Measurements from ENCODE around the gene PRR11.
"Not testable (repeated sequence)": the region's sequence is repeated elsewhere in the genome, so short reads cannot be mapped to it uniquely, and the experiment has no call there.

PRR11 gene

DNA sequence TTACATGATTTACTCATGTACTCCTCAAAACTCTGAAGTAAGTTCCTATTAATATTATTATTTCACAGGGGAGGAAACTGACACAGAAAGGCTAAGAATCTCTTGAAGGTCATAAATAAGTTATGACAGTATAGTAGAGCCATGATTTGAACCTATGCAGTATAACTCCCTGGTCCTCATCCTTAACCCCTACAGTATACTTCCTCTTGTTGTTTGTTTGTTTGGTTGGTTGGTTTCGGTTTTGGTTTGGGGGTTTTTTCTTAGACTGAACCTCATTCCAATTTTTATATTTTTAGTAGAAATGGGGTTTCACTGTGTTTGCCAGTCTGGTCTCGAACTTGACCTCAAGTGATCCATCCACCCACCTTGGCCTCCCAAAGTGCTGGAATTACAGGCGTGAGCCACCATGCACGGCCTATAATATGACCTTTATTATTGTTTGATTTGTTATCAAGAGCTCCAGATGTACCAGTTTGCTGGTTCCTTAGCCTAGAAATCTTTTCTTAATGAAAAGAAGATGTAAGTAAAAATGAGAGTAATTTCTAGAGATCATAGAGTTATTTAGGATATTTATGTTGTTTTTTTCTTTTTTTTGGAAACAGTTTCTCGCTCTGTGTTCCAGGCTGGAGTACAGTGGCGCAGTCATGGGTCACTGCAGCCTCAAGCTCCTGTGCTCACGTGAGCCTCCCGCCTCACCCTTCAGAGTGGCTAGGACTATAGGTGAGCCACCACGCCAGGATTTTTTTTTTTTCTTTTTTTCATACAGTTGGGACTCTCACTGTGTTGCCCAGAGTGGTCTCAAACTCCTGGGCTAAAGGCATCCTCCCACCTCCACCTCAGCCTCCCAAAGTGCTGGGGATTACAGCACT is 4.8 kb downstream of the PRR11 start:
- no peak for DNase-seq (ENCODE audit: low read depth in 1 of 2, low spot score in 1 of 2)
- in situ Hi-C loops (cut with HindIII; ENCODE audit: low pct_unique_long_range_greater_than_20kb, low sequenced_read_pairs), result no loop called here
- TF ChIP-seq JUND (IDR thresholded peaks at IDR 0.05; ENCODE audit: low read depth), result no peak

DNA sequence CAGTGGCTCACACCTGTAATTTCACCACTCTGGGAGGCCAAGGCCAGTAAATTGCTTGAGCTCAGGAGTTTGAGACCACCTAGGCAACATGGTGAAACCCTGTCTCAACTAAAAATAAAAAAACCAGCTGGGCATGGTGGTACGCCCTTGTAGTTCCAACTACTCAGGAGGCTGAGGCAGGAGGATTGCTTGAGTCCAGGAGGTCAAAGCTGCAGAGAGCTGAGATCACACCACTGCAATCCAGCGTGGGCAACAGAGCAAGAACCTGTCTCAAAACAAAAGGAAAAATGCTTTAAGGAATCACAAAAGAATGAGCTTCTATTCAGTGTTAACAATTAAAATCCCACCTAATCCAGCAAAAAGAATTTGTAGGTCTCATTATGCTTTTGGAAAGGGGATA is 5.9 kb downstream of the PRR11 start:
- DNase-seq (ENCODE audit: low read depth in 1 of 2, low spot score in 1 of 2), result no peak
- no peak for TF ChIP-seq JUND (IDR thresholded peaks at IDR 0.05; ENCODE audit: low read depth)
- in situ Hi-C loops (cut with HindIII; ENCODE audit: low pct_unique_long_range_greater_than_20kb, low sequenced_read_pairs), result no loop called here

DNA sequence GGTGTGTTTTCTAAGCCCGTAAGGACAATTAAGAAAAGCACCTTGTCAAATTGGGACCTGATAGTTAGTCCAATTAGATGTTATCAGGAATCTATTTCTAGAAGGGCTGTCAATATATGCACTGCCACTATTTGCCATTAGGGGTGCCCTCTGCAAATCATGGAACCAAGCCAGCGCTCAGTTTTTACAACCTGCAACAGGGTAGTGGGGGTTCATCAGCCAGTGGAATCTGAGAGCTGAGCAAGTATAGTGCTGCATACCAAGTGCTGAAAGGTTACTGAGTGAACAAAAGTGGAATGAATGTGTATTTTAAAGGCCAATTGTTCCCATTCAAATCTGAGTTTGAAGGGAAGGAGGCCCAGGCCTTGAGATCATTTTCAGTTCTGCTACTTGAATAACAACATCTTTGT is 10.4 kb downstream of the PRR11 start:
- peak; percentile 32 to 79 for DNase-seq (ENCODE audit: low read depth in 1 of 2, low spot score in 1 of 2)
- no peak for TF ChIP-seq JUND (IDR thresholded peaks at IDR 0.05; ENCODE audit: low read depth)
- in situ Hi-C loops (cut with HindIII; ENCODE audit: low pct_unique_long_range_greater_than_20kb, low sequenced_read_pairs), result no loop called here

DNA sequence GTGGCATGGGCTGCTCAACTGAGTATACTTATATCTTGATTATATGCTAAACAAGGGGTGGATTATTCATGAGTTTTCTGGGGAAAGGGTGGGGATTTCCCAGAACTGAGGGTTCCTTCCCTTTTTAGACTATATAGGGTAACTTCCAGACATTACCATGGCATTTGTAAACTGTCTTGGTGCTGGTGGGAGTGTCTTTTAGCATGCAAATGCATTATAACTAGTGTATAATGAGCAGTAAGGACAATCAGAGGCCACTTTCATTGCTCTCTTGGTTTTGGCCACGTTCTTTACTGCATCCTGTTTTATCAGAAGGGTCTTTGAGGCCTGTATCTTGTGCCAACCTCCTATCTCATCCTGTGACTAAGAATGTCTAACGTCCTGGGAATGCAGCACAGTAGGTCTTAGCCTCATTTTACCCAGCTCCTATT is 12.0 kb downstream of the PRR11 start:
- in situ Hi-C loops (cut with HindIII; ENCODE audit: low pct_unique_long_range_greater_than_20kb, low sequenced_read_pairs), result no loop called here
- no peak for TF ChIP-seq JUND (IDR thresholded peaks at IDR 0.05; ENCODE audit: low read depth)
- no peak for DNase-seq (ENCODE audit: low read depth in 1 of 2, low spot score in 1 of 2)

GRCh38 chr17:59172436-59173004 is 17.0 kb downstream of the PRR11 start:
- in situ Hi-C loops (cut with HindIII; ENCODE audit: low pct_unique_long_range_greater_than_20kb, low sequenced_read_pairs), result no loop called here
- DNase-seq (ENCODE audit: low read depth in 1 of 2, low spot score in 1 of 2), result no peak
- no peak for TF ChIP-seq JUND (IDR thresholded peaks at IDR 0.05; ENCODE audit: low read depth)

DNA sequence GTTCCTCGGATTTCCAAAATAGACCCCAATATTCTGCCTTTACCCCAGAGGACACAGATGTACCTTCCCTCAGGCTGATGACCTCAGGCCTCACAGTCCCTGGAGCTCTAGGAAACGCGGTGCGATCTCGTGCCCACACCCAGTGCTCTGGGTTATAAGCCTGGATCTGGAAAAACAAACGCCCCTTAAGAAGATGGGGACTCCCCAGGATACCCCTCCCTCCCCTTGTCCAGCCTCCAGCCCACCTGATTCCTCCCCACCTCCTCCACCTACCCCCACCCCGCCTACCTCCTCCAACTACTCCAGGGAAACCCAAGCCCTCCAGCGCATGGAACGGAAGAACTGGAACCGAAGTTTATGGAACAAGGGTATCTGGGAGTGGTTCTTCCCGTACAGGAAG is 19.1 kb downstream of the PRR11 start:
- in situ Hi-C loops (cut with HindIII; ENCODE audit: low pct_unique_long_range_greater_than_20kb, low sequenced_read_pairs), result no loop called here
- no peak for DNase-seq (ENCODE audit: low read depth in 1 of 2, low spot score in 1 of 2)
- TF ChIP-seq JUND (IDR thresholded peaks at IDR 0.05; ENCODE audit: low read depth), result no peak

DNA sequence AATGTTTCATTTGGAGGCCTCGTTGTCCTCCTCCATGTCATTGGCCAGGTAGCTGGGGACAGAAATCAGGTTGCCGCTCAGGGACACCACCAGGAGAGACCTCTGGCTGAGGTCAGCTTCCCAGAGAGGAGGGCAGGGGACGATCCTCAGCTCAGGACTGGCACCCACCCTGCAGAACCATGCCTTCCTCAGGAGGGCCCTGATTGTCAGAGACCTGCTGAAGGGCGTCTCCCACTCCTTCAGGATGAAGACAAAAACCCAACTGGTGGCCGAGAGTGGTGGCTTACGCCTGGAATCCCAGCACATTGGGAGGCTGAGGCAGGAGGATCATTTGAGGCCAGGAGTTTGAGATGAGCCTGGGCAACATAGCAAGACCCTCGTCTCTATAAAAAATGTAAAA is 19.5 kb downstream of the PRR11 start:
- in situ Hi-C loops (cut with HindIII; ENCODE audit: low pct_unique_long_range_greater_than_20kb, low sequenced_read_pairs), result no loop called here
- DNase-seq (ENCODE audit: low read depth in 1 of 2, low spot score in 1 of 2), result no peak
- no peak for TF ChIP-seq JUND (IDR thresholded peaks at IDR 0.05; ENCODE audit: low read depth)

DNA sequence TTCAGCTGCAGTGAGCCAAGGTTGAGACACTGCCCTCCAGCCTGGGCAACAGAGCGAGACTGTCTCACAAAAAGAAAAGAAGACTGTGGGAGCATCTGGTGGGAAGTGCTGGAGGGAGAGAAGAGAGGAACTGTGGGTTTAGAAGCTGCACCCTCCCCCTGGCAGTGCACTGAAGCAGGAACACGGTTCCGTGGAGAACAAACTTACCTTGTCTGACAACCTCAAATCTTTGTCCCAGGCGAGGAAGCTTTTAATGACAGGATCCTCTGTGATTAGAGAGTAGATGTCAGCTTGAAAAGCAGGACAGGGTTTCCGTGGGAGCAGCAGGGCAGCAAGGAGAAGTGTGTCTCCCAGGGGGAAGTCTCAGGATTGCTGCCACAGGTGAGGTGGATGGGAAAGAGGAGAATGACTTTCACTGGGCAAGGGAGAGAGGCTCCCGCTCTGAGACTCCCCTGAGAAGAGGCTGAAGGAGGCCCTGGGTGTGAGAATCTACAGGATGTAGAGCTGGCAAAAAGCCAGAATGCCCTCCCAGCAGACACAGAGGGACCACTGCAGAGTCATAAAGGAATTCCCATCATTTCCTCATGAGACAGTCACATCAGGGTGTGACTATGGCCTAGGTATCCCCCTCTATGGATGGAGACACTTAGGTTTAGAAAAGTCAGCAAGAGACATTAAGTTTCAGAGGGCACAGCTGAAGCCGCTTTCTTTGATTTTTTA is 22.9 kb downstream of the PRR11 start:
- no peak for TF ChIP-seq JUND (IDR thresholded peaks at IDR 0.05; ENCODE audit: low read depth)
- in situ Hi-C loops (cut with HindIII; ENCODE audit: low pct_unique_long_range_greater_than_20kb, low sequenced_read_pairs), result no loop called here
- no peak for DNase-seq (ENCODE audit: low read depth in 1 of 2, low spot score in 1 of 2)

GRCh38 chr17:59179601-59180000 is 24.1 kb downstream of the PRR11 start:
- in situ Hi-C loops (cut with HindIII; ENCODE audit: low pct_unique_long_range_greater_than_20kb, low sequenced_read_pairs); DNase-seq (ENCODE audit: low read depth in 1 of 2, low spot score in 1 of 2): not testable (repeated sequence)

DNA sequence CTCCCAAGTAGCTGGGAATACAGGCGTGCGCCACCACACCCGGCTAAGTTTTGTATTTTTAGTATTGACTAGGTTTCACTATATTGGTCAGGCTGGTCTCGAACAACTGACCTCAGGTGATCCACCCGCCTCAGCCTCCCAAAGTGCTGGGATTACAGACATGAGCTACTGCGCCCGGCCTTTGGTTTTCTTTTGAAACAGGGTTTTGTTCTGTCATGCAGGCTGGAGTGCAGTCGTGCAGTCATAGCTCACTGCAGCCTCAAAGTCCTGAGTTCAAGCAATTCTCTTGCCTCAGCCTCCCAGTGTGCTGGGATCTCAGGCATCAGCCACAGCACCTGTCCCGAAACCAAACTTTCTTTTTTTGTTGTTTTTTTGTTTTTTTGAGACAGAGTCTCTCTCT is 25.1 kb downstream of the PRR11 start:
- in situ Hi-C loops (cut with HindIII; ENCODE audit: low pct_unique_long_range_greater_than_20kb, low sequenced_read_pairs), result no loop called here
- no peak for TF ChIP-seq JUND (IDR thresholded peaks at IDR 0.05; ENCODE audit: low read depth)
- DNase-seq (ENCODE audit: low read depth in 1 of 2, low spot score in 1 of 2), result no peak

DNA sequence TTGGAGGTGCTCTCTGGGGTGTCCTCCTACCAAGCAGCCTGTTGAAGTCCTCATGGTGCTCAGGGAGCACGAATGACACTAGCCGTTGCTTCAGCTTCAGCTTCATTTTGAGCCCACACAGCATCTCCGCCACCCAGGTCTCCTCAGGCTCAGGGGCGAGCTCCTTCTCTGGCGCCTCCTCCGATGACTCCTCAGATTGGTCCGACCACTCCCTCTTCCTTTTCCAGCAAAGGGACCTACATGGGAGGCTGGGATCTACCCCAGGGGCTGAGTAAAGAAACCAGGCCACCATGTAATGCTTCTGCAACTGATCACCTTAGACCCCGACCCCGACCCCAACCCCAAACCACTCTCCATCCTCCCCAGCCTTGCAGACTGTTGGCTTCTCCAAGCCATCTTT is 25.9 kb downstream of the PRR11 start:
- TF ChIP-seq JUND (IDR thresholded peaks at IDR 0.05; ENCODE audit: low read depth), result no peak
- DNase-seq (ENCODE audit: low read depth in 1 of 2, low spot score in 1 of 2), result no peak
- in situ Hi-C loops (cut with HindIII; ENCODE audit: low pct_unique_long_range_greater_than_20kb, low sequenced_read_pairs), result no loop called here

DNA sequence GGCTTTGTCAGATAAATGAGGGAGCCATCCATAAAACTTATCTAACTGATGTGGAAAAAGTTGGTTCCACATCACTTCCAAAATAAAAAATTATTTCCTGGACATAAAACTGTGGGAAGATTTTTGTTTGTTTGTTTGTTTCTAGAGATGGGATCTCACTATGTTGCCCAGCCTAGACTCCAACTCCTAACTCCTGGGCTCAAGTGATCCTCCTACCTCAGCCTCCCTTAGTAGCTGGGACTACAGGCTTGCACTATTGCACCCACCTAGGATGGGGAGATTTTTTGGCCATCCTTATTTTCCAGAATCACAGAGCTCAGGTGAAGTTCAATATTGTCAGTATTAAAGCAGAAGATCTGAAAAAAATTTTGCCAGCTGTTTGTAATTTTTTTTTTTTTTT is 30.5 kb downstream of the PRR11 start:
- in situ Hi-C loops (cut with HindIII; ENCODE audit: low pct_unique_long_range_greater_than_20kb, low sequenced_read_pairs), result no loop called here
- no peak for DNase-seq (ENCODE audit: low read depth in 1 of 2, low spot score in 1 of 2)
- no peak for TF ChIP-seq JUND (IDR thresholded peaks at IDR 0.05; ENCODE audit: low read depth)

GRCh38 chr17:59186850-59187249 is 31.3 kb downstream of the PRR11 start:
- no peak for TF ChIP-seq JUND (IDR thresholded peaks at IDR 0.05; ENCODE audit: low read depth)
- in situ Hi-C loops (cut with HindIII; ENCODE audit: low pct_unique_long_range_greater_than_20kb, low sequenced_read_pairs), result no loop called here
- DNase-seq (ENCODE audit: low read depth in 1 of 2, low spot score in 1 of 2), result no peak

All from T47D (cell line).